Peyer's patch (tissue), 4 donors: ENCODE results near the gene DPYD.

Source experiments
- CTCF ChIP-seq, 6 experiments: fragments of 450-650 bp in 4 of 6; fragments of 200-600 bp in 2 of 6; sonication (generic) in 1 of 6; IDR thresholded peaks; one replicate each; pipeline ENCODE4 v1.5.1; 2017 to 2019; ENCODE audit warnings: antibody characterized with exemption in 6 of 6, mild to moderate bottlenecking in 3 of 6, moderate library complexity in 1 of 6
- POLR2A ChIP-seq, 2 donors: fragments of 450-650 bp; IDR thresholded peaks; one replicate each; pipeline ENCODE4 v1.5.1; 2017; ENCODE audit warnings: antibody characterized with exemption in 2 of 2, mild to moderate bottlenecking in 2 of 2, moderate library complexity in 2 of 2

DNA sequence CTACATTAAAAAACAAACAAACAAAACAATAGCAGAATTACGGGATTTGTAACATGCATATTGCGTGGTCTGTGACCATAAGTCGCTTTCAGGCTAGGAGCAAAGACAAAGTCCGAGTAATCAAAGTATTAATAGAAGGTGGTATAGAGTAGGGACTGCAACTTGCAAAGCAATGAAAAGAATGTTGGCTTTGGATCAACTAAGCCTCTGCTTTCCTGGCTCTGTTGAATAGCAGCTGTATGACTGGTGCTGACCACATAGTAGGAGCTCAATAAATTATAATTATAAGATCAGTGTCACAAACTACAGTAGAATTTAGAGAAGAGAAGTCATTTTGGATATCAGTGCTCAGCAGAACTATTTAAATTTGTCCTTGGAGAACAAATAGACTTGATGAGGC, 586.4 kb downstream of the DPYD start:
- TF ChIP-seq POLR2A (IDR thresholded peaks at IDR 0.05) (no peak), CTCF (IDR thresholded peaks at IDR 0.05) (no peak)
